Activated CD8-positive, alpha-beta T cell treated with anti-CD3 and anti-CD28 coated beads for 36 hours (primary cell): Measurements from ENCODE around the gene HMMR. TPM values are rescaled to one million over a fixed set of nuclear protein-coding genes. Genes with fewer than 3 reads are reported as not detected.

ENCODE experiments used
- ATAC-seq: fragments of 200-7000 bp; cut with Tn5 transposase; one replicate; pipeline ENCODE4 v1.10.0; 2021; ENCODE audit warnings: mild to moderate bottlenecking, moderate library complexity
- CTCF ChIA-PET: fragments of 350-600 bp; sonication (Branson Sonifier 250); formaldehyde crosslinking; loops from one replicate; lab custom pipeline; 2021; ENCODE audit warnings: antibody characterized with exemption; lab: Charles Lee
- POLR2A ChIA-PET: fragments of 350-600 bp; sonication (Branson Sonifier 250); formaldehyde crosslinking; loops from one replicate; lab custom pipeline; 2021; ENCODE audit warnings: antibody characterized with exemption; lab: Charles Lee
- DNase-seq: peaks from one replicate; pipeline ENCODE4 v3.0.0-alpha.2; 2020
- H3K27ac Mint-ChIP-seq: one replicate; pipeline ENCODE4 v1.8.0; 2021; ENCODE audit warnings: mild to moderate bottlenecking, mixed read lengths
- H3K27me3 Mint-ChIP-seq: one replicate; pipeline ENCODE4 v1.8.0; 2021; ENCODE audit warnings: mixed read lengths
- H3K36me3 Mint-ChIP-seq: one replicate; pipeline ENCODE4 v1.8.0; 2021; ENCODE audit warnings: low read depth, mixed read lengths
- H3K4me1 Mint-ChIP-seq: one replicate; pipeline ENCODE4 v1.8.0; 2021; ENCODE audit warnings: low read depth, mixed read lengths
- H3K4me3 Mint-ChIP-seq: one replicate; pipeline ENCODE4 v1.8.0; 2021; ENCODE audit warnings: mild to moderate bottlenecking, moderate library complexity, mixed read lengths
- H3K9me3 Mint-ChIP-seq: one replicate; pipeline ENCODE4 v1.8.0; 2021; ENCODE audit warnings: mixed read lengths
- intact Hi-C: fragments of 100-400 bp; cut with micrococcal nuclease; formaldehyde crosslinking; loops from one replicate; pipeline ENCODE4 v1.10.0; 2022
- total RNA-seq, 2 experiments: library from RNA; stranded (reverse); gene quantifications; one replicate each; pipeline ENCODE4 v1.2.3, GENCODE V29; 2021
- TF ChIP-seq, protein P1 (sequence below): fragments of 200-600 bp; IDR thresholded peaks from one replicate; pipeline ENCODE4 v1.8.0; 2022; ENCODE audit warnings: antibody characterized with exemption, mild to moderate bottlenecking

The HMMR gene
- total RNA-seq, 2 experiments from 2014 or later = 94.2 to 95.2 TPM

- H3K4me3 Mint-ChIP-seq = no peak overlapping the region
- DNase-seq = peak; percentile 18
- intact Hi-C loops = no loop called here
- ChIA-PET CTCF (interaction anchor here (0.7 to 2.7 kb wide), 4 partner anchors 10 to 47 kb away, joined by 3 to 9 read pairs (median 3); no protein-coding TSS in a partner anchor), POLR2A (interaction anchor here (0.8 to 2.6 kb wide), 4 partner anchors 16 to 38 kb away, joined by 3 to 11 read pairs (median 4); partner anchors contain the start of genes HMMR, MAT2B and NUDCD2)
- no peak for ATAC-seq
- TF ChIP-seq, protein P1, sequence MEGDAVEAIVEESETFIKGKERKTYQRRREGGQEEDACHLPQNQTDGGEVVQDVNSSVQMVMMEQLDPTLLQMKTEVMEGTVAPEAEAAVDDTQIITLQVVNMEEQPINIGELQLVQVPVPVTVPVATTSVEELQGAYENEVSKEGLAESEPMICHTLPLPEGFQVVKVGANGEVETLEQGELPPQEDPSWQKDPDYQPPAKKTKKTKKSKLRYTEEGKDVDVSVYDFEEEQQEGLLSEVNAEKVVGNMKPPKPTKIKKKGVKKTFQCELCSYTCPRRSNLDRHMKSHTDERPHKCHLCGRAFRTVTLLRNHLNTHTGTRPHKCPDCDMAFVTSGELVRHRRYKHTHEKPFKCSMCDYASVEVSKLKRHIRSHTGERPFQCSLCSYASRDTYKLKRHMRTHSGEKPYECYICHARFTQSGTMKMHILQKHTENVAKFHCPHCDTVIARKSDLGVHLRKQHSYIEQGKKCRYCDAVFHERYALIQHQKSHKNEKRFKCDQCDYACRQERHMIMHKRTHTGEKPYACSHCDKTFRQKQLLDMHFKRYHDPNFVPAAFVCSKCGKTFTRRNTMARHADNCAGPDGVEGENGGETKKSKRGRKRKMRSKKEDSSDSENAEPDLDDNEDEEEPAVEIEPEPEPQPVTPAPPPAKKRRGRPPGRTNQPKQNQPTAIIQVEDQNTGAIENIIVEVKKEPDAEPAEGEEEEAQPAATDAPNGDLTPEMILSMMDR = no peak
- no peak overlapping the region for H3K27ac Mint-ChIP-seq
- H3K36me3 Mint-ChIP-seq = peaks cover 49% of the 10 kb centered on the region
- H3K4me1 Mint-ChIP-seq = no peaks in the 10 kb centered on the region
- H3K27me3 Mint-ChIP-seq = no peaks in the 10 kb centered on the region
- H3K9me3 Mint-ChIP-seq = no peaks in the 10 kb centered on the region
Measured at GRCh38 chr5:163489055-163489744, 28.8 kb downstream of the HMMR start.

GRCh38 chr5:163489745-163490075 is 29.3 kb downstream of the HMMR start:
- intact Hi-C loops = no loop called here
- CTCF ChIA-PET = interaction anchor here (0.7 to 2.7 kb wide), 4 partner anchors 9 to 48 kb away, joined by 3 to 9 read pairs (median 3); no protein-coding TSS in a partner anchor

DNA sequence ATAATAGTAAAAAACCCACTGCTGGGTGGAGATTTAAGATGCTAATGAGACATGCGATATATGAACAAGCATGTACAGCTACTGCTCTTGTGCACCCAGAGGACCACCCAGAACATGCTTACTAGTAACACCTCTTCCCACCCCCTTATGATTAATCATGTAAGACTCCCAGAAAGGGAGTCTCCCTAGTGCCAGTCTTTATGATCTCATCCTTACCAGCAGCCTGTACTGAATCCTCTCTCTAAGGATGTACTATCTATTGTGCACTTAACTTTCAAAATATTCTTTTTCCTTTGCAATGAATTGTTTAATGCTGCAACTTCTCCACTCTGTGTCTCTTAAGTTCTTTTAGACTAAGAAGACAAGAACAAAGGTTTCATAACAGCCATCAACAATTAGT is 35.9 kb downstream of the HMMR start:
- Mint-ChIP-seq H3K9me3 (no peaks in the 10 kb centered on the region), H3K27me3 (no peaks in the 10 kb centered on the region), H3K4me3 (no peak overlapping the region), H3K36me3 (peaks cover 10% of the 10 kb centered on the region), H3K27ac (no peak overlapping the region), H3K4me1 (peaks cover 3% of the 10 kb centered on the region)
- intact Hi-C loops = no loop called here
- CTCF ChIA-PET = no interaction called here
- ATAC-seq (no peak), DNase-seq (no peak)
- TF ChIP-seq, protein P1 = no peak
- POLR2A ChIA-PET = interaction anchor here (2.6 kb wide), 1 partner anchor 9 kb away, joined by 8 read pairs; the partner anchor contains the start of gene MAT2B

More at GRCh38 chr5:163489745-163490075, 29.3 kb downstream of the HMMR start:
- ATAC-seq (no peak), DNase-seq (no peak)
- no peaks in the 10 kb centered on the region for H3K9me3 Mint-ChIP-seq
- H3K27ac Mint-ChIP-seq = no peak overlapping the region
- H3K27me3 Mint-ChIP-seq = no peaks in the 10 kb centered on the region
- no peaks in the 10 kb centered on the region for H3K4me1 Mint-ChIP-seq
- peaks cover 46% of the 10 kb centered on the region for H3K36me3 Mint-ChIP-seq
- TF ChIP-seq, protein P1 = no peak
- H3K4me3 Mint-ChIP-seq = no peak overlapping the region
- POLR2A ChIA-PET = interaction anchor here (1.0 to 2.6 kb wide), 3 partner anchors 15 to 39 kb away, joined by 3 to 11 read pairs (median 6); partner anchors contain the start of genes HMMR, MAT2B and NUDCD2

GRCh38 chr5:163497315-163497714 is 36.9 kb downstream of the HMMR start:
- peaks cover 3% of the 10 kb centered on the region for H3K4me1 Mint-ChIP-seq
- TF ChIP-seq, protein P1 = no peak
- no peaks in the 10 kb centered on the region for H3K9me3 Mint-ChIP-seq
- DNase-seq = no peak
- H3K4me3 Mint-ChIP-seq = no peak overlapping the region
- ChIA-PET CTCF (interaction anchor here (0.9 to 1.3 kb wide), 2 partner anchors 8 to 29 kb away, joined by 3 read pairs; partner anchors contain the start of gene MAT2B), POLR2A (no interaction called here)
- intact Hi-C loops = no loop called here
- peaks cover 4% of the 10 kb centered on the region for H3K36me3 Mint-ChIP-seq
- no peaks in the 10 kb centered on the region for H3K27me3 Mint-ChIP-seq
- H3K27ac Mint-ChIP-seq = no peak overlapping the region
- no peak for ATAC-seq

- H3K27me3 Mint-ChIP-seq = no peaks in the 10 kb centered on the region
- CTCF ChIA-PET = interaction anchor here (1.4 to 1.7 kb wide), 2 partner anchors 10 to 36 kb away, joined by 3 read pairs; no protein-coding TSS in a partner anchor
Measured at GRCh38 chr5:163498886-163499285, 38.5 kb downstream of the HMMR start.

More at GRCh38 chr5:163498886-163499285, 38.5 kb downstream of the HMMR start:
- intact Hi-C loops = no loop called here
- Mint-ChIP-seq H3K4me3 (no peak overlapping the region), H3K36me3 (no peaks in the 10 kb centered on the region), H3K9me3 (no peaks in the 10 kb centered on the region), H3K27ac (no peak overlapping the region), H3K4me1 (peaks cover 11% of the 10 kb centered on the region)
- POLR2A ChIA-PET = interaction anchor here (1.1 kb wide), 1 partner anchor 34 kb away, joined by 3 read pairs; no protein-coding TSS in a partner anchor
- no peak for DNase-seq
- no peak for ATAC-seq
- TF ChIP-seq, protein P1 = no peak
